Testis (tissue), 3 donors: Measurements from ENCODE around the gene FKBP8. TPM values are rescaled to one million over a fixed set of nuclear protein-coding genes. Genes with fewer than 3 reads are reported as not detected.

Experiments
- DNase-seq: peaks from one replicate; pipeline ENCODE4 v3.0.0-alpha.2; 2019
- H3K27ac ChIP-seq, 2 donors: fragments of 200-600 bp; sonication (generic); one replicate each; pipeline ENCODE4 v1.5.1; 2019
- H3K27me3 ChIP-seq: fragments of 200-600 bp; sonication (generic); one replicate; pipeline ENCODE4 v1.5.1; 2019
- H3K36me3 ChIP-seq: fragments of 200-600 bp; sonication (generic); one replicate; pipeline ENCODE4 v1.5.1; 2017; ENCODE audit warnings: low read depth; ENCODE audit errors: missing control alignments
- H3K4me1 ChIP-seq: fragments of 200-600 bp; sonication (generic); one replicate; pipeline ENCODE4 v1.5.1; 2019
- H3K4me3 ChIP-seq, 2 donors: fragments of 200-600 bp; sonication (generic); one replicate each; pipeline ENCODE4 v1.5.1; 2017 to 2019
- H3K9me3 ChIP-seq: fragments of 200-600 bp; sonication (generic); one replicate; pipeline ENCODE4 v1.5.1; 2017
- POLR2A ChIP-seq: fragments of 450-650 bp; IDR thresholded peaks from one replicate; pipeline ENCODE4 v1.6.1; 2017; ENCODE audit warnings: antibody characterized with exemption, mild to moderate bottlenecking, moderate library complexity
- WGBS, 2 donors: methylation state at CpG; one replicate each; pipeline ENCODE4 v1.1.5; 2018; 5-methylcytosine and 5-hydroxymethylcytosine counted together
- intact Hi-C: fragments of 100-400 bp; cut with DNase I; formaldehyde crosslinking; loops from one replicate; pipeline ENCODE4 v1.15.1; 2023; ENCODE audit warnings: low total_unique reads
- polyA plus RNA-seq: library from polyadenylated mRNA; stranded (reverse); fragments of 350-450 nt; fragmentation: Illumina TruSeq; extraction: RNeasy Lipid Tissue Mini Kit (QIAGEN cat#74804); gene quantifications from one replicate; pipeline ENCODE4 v1.2.3, GENCODE V29; 2014; ENCODE audit warnings: low read depth, low replicate concordance; ENCODE audit not compliant: insufficient read depth
- total RNA-seq, 2 donors: library from RNA; depleted of rRNA; stranded (reverse); fragments of >200 nt; gene quantifications; one replicate each; pipeline ENCODE4 v1.2.3, GENCODE V29; 2016
- TF ChIP-seq, protein P1 (sequence below), 3 experiments: fragments of 450-650 bp in 2 of 3; fragments of 200-600 bp in 1 of 3; sonication (generic) in 1 of 3; IDR thresholded peaks; one replicate each; pipeline ENCODE4 v1.5.1; 2016 to 2019; ENCODE audit warnings: antibody characterized with exemption in 3 of 3, mild to moderate bottlenecking in 2 of 3, moderate library complexity in 1 of 3

FKBP8 gene
- total and polyA plus RNA-seq, 3 donors from 2014 or later: 571 to 614 (median 587) TPM

DNA sequence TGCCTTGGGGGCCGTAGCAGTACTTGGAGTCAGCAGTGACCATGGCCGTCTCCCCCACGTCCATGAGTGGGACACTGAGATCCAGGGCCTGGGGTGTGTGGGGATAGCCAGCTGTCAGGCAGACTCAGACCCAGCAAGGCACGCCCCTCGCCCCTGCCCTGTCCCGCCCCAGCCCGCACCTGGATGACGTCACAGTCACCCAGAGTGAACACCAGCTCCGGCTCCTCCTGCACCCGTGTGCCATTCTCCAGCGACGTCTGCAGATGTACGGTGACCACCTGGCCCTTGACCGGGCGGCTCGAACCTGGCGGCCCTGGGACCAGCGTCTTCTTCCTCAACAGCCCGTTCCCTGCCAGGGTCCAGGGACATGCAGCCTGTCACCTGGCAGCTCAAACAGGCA lies 4.0 kb downstream of the FKBP8 start:
- intact Hi-C loops: no loop called here
- H3K36me3 ChIP-seq: no peaks in the 10 kb centered on the region
- DNase-seq: no peak

DNA sequence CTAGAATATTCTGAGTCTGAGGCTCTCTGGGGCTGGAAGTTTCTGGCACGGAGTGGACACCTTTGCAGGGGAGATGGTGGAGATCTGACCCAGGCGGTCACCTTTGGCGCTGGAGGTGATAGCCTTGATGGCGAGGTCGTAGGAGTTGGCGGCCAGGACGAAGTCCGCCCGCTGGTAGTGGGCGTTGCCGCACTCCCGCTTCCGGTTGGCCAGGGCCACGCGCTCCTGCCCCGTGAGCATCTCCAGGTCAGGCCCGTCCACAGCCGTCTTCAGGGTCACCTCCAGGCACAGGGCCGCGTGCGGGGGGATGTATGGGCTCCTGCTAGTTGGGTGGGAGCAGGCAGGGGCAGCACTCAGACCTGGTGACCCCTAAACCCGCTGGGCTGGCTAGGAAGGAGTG lies 5.3 kb downstream of the FKBP8 start:
- no peak for TF ChIP-seq POLR2A
- TF ChIP-seq, protein P1, sequence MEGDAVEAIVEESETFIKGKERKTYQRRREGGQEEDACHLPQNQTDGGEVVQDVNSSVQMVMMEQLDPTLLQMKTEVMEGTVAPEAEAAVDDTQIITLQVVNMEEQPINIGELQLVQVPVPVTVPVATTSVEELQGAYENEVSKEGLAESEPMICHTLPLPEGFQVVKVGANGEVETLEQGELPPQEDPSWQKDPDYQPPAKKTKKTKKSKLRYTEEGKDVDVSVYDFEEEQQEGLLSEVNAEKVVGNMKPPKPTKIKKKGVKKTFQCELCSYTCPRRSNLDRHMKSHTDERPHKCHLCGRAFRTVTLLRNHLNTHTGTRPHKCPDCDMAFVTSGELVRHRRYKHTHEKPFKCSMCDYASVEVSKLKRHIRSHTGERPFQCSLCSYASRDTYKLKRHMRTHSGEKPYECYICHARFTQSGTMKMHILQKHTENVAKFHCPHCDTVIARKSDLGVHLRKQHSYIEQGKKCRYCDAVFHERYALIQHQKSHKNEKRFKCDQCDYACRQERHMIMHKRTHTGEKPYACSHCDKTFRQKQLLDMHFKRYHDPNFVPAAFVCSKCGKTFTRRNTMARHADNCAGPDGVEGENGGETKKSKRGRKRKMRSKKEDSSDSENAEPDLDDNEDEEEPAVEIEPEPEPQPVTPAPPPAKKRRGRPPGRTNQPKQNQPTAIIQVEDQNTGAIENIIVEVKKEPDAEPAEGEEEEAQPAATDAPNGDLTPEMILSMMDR (IDR thresholded peaks at IDR 0.05): no peak
- WGBS, 2 donors: 87 to 88% methylated on average over 17 to 22 of the region's 22 CpGs
- intact Hi-C loops: no loop called here

More for the DNA sequence above, 4.0 kb downstream of the FKBP8 start:
- Histone ChIP-seq H3K4me3 (no peak overlapping the region), H3K27ac (no peak overlapping the region), H3K4me1 (peaks cover 13% of the 10 kb centered on the region), H3K9me3 (no peaks in the 10 kb centered on the region), H3K27me3 (no peaks in the 10 kb centered on the region)
- WGBS, 2 donors: 91 to 96% methylated on average over 16 to 17 of the region's 19 CpGs
- TF ChIP-seq POLR2A: no peak
- TF ChIP-seq, protein P1 (IDR thresholded peaks at IDR 0.05): no peak

DNA sequence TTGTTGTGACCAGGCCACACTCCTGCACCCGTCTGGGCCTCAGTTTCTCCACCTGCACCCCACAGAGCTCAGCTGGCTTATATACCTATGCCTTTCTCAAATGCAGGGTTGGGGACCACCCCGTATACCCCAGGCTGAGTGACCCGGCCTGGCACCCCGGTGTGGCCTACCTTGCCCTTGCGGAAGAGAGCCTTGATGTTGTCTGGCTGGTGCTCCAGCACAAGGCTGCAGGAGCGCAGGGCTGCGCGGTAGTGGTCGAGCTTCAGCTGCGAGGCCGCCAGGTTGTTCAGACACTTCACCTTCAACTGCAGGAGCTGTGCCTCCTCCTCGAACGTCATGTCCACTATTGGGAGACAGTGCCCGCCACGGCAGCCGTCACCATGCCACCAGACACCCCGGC lies 5.9 kb downstream of the FKBP8 start:
- 89 to 94% methylated on average over 10 to 17 of the region's 17 CpGs for WGBS, 2 donors
- Histone ChIP-seq H3K36me3 (no peaks in the 10 kb centered on the region), H3K9me3 (no peaks in the 10 kb centered on the region), H3K4me1 (peaks cover 6% of the 10 kb centered on the region), H3K27me3 (no peaks in the 10 kb centered on the region), H3K27ac (no peak overlapping the region), H3K4me3 (no peak overlapping the region)
- TF ChIP-seq, protein P1 (IDR thresholded peaks at IDR 0.05): no peak
- no peak for TF ChIP-seq POLR2A
- no peak for DNase-seq
- intact Hi-C loops: no loop called here

More for the DNA sequence above, 5.3 kb downstream of the FKBP8 start:
- Histone ChIP-seq H3K4me1 (peaks cover 8% of the 10 kb centered on the region), H3K9me3 (no peaks in the 10 kb centered on the region), H3K27me3 (no peaks in the 10 kb centered on the region), H3K36me3 (no peaks in the 10 kb centered on the region), H3K27ac (no peak overlapping the region), H3K4me3 (no peak overlapping the region)
- DNase-seq: no peak

GRCh38 chr19:18536475-18536874 lies 6.9 kb downstream of the FKBP8 start:
- intact Hi-C loops: no loop called here
- WGBS, 2 donors: 89 to 92% methylated on average over 9 to 10 of the region's 10 CpGs
- Histone ChIP-seq H3K27ac (no peak overlapping the region), H3K4me3 (no peak overlapping the region), H3K4me1 (no peaks in the 10 kb centered on the region), H3K9me3 (no peaks in the 10 kb centered on the region), H3K27me3 (no peaks in the 10 kb centered on the region), H3K36me3 (no peaks in the 10 kb centered on the region)
- no peak for DNase-seq
- TF ChIP-seq, protein P1 (IDR thresholded peaks at IDR 0.05): no peak
- TF ChIP-seq POLR2A: no peak

GRCh38 chr19:18533058-18533457 lies 10.3 kb downstream of the FKBP8 start:
- WGBS, 2 donors: 100% methylated on average over 2 to 3 of the region's 4 CpGs
- no peak for TF ChIP-seq POLR2A
- TF ChIP-seq, protein P1 (IDR thresholded peaks at IDR 0.05): no peak
- Histone ChIP-seq H3K27me3 (no peaks in the 10 kb centered on the region), H3K36me3 (no peaks in the 10 kb centered on the region), H3K9me3 (no peaks in the 10 kb centered on the region), H3K4me3 (no peak overlapping the region), H3K4me1 (no peaks in the 10 kb centered on the region), H3K27ac (no peak overlapping the region)
- DNase-seq: no peak
- intact Hi-C loops: no loop called here
